Kidney epithelial cell (primary cell): ENCODE results near the gene PRUNE1. TPM values are rescaled to one million over a fixed set of nuclear protein-coding genes. Genes with fewer than 3 reads are reported as not detected.

Source experiments
- DNase-seq: peaks from one replicate; pipeline ENCODE4 v3.0.0-alpha.2; 2010; ENCODE audit warnings: low read depth
- H3K27me3 ChIP-seq: 2 replicates; pipeline ENCODE4 v1.6.0; 2011; ENCODE audit warnings: low read length; ENCODE audit not compliant: control insufficient read depth, insufficient read depth
- H3K36me3 ChIP-seq: 2 replicates; pipeline ENCODE4 v1.5.1; 2011; ENCODE audit warnings: low read length; ENCODE audit not compliant: control insufficient read depth, insufficient read depth
- H3K4me3 ChIP-seq: 2 replicates; pipeline ENCODE4 v1.5.1; 2011; ENCODE audit warnings: low read depth, mild to moderate bottlenecking, control low read depth, low read length
- total RNA-seq: library from RNA; depleted of rRNA; stranded (reverse); fragments of >200 nt; gene quantifications from 2 replicates; pipeline ENCODE4 v1.2.3, GENCODE V29; 2015
- TF ChIP-seq, protein P1 (sequence below): IDR thresholded peaks from 2 replicates; pipeline ENCODE4 v1.5.1; 2011; ENCODE audit warnings: mild to moderate bottlenecking, moderate library complexity, low read length, control low read depth, inconsistent platforms; ENCODE audit not compliant: insufficient read depth, poor library complexity, severe bottlenecking

PRUNE1 gene
- total RNA-seq, 1 donor from 2014 or later: 15.8 TPM

DNA sequence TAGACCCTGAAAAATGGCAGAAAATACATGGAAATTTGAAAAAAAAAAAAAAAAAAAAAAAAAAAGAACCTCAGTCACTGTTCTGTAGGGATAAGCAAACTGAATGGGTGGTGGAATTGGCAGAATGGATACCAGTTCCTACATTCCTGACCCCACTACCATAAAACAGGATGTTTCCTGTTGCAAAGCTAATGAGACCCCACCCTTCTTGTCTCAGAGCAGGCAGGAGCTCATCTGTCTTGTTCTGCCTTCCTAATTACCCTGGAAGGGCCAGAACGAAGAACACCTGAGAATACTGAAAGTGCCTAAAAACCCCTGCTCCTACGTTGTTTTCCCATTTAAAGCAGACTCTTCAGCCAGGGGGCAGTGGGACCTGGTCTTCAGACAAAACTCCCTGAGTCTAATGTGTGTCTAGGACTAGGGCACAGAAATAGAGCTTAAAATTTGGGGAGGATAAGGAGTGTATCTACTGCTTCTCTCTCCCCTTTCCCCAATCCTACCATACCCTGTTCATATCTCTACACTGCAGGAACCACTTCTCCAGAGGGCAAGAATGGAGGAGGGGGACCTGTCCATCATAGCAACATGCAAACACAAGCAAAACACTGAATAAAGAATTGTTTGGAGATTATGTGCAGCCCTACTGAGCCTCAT is 43.2 kb downstream of the PRUNE1 start:
- Histone ChIP-seq H3K27me3 (no peaks in the 10 kb centered on the region), H3K4me3 (no peak overlapping the region), H3K36me3 (peaks cover 5% of the 10 kb centered on the region)
- DNase-seq: no peak
- TF ChIP-seq, protein P1, sequence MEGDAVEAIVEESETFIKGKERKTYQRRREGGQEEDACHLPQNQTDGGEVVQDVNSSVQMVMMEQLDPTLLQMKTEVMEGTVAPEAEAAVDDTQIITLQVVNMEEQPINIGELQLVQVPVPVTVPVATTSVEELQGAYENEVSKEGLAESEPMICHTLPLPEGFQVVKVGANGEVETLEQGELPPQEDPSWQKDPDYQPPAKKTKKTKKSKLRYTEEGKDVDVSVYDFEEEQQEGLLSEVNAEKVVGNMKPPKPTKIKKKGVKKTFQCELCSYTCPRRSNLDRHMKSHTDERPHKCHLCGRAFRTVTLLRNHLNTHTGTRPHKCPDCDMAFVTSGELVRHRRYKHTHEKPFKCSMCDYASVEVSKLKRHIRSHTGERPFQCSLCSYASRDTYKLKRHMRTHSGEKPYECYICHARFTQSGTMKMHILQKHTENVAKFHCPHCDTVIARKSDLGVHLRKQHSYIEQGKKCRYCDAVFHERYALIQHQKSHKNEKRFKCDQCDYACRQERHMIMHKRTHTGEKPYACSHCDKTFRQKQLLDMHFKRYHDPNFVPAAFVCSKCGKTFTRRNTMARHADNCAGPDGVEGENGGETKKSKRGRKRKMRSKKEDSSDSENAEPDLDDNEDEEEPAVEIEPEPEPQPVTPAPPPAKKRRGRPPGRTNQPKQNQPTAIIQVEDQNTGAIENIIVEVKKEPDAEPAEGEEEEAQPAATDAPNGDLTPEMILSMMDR: no peak

GRCh38 chr1:151054971-151055547 is 46.8 kb downstream of the PRUNE1 start:
- TF ChIP-seq, protein P1: no peak
- DNase-seq: no peak
- Histone ChIP-seq H3K4me3 (no peak overlapping the region), H3K27me3 (no peaks in the 10 kb centered on the region), H3K36me3 (peaks cover 5% of the 10 kb centered on the region)

GRCh38 chr1:151055581-151055980 is 47.3 kb downstream of the PRUNE1 start:
- Histone ChIP-seq H3K4me3 (no peak overlapping the region), H3K36me3 (peaks cover 5% of the 10 kb centered on the region), H3K27me3 (no peaks in the 10 kb centered on the region)
- no peak for DNase-seq
- TF ChIP-seq, protein P1: no peak

DNA sequence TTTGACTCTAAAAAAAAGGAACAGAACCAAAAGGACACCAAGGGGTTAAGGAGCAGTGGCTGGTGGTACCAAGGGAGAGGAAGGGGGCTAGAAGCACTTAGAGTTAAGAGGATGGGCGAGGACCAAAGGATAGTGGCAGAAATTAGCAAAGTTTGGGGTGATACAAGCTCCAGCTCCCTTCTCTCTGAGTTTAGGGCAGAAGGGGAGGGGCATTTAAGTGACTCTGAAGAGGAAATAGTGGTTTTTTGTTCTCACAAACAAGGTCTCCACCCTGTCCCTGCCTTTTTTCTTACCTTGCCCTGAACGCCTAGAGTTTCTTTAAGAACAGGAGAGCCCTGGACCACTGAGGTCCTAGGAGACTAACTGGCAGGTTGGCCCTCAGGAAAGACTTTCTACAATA is 47.9 kb downstream of the PRUNE1 start:
- Histone ChIP-seq H3K36me3 (peaks cover 5% of the 10 kb centered on the region), H3K4me3 (no peak overlapping the region), H3K27me3 (no peaks in the 10 kb centered on the region)
- no peak for DNase-seq
- TF ChIP-seq, protein P1: no peak

DNA sequence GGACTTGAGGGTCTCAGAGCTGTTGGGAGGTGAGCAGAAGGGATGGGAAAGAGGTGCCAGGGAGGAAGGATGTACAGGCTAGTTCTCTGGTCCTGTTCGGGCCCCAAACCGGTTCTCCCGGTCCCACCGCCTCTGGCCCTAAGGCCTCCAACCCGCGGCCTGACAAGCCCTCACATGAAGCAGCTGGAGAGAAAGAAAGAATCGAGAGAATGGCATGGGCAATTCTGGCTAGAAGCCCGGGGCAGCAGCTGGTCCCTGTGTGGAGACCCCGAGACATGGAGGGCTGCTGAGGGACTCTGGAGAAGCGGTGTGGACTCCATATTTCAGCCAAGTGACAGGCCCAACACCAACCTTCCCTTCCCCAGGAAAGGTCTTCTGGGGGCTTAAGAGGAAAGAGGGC is 50.4 kb downstream of the PRUNE1 start:
- DNase-seq: no peak
- H3K27me3 ChIP-seq: no peaks in the 10 kb centered on the region
- TF ChIP-seq, protein P1: no peak
- peak overlapping the region; percentile 73 for H3K4me3 ChIP-seq
- H3K36me3 ChIP-seq: peaks cover 4% of the 10 kb centered on the region
